Activated CD8-positive, alpha-beta memory T cell treated with anti-CD3 and anti-CD28 coated beads for 1 hour (primary cell): ENCODE measurements around the gene SMYD3.
"Not testable (repeated sequence)": the region's sequence is repeated elsewhere in the genome, so short reads cannot be mapped to it uniquely, and the experiment has no call there.

Experiments used
- DNase-seq, 2 donors: peaks; one replicate each; pipeline ENCODE4 v3.0.0-alpha.2; 2020; ENCODE audit warnings: low read depth in 1 of 2; ENCODE audit errors: extremely low read depth in 1 of 2

Gene SMYD3

DNA sequence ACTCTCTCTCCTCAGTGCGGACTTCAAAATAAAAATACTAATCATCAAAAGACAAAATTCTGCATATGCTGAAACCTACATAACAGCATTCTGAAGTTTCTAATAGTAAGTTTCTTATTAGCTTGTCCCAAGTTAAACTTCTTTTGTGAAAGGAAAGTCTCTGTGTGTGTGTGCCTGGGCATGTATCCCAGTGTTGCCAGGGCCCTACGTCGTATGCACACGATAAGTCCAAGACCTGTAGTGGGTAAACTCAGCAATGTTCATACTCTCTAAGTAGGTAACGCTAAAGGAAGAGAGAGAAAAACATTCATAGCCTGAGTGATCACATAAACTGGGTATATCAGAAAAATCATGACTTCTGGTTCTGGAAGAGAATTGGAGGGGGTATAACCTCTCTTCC is 465.7 kb downstream of the SMYD3 start:
- DNase-seq: no peak

DNA sequence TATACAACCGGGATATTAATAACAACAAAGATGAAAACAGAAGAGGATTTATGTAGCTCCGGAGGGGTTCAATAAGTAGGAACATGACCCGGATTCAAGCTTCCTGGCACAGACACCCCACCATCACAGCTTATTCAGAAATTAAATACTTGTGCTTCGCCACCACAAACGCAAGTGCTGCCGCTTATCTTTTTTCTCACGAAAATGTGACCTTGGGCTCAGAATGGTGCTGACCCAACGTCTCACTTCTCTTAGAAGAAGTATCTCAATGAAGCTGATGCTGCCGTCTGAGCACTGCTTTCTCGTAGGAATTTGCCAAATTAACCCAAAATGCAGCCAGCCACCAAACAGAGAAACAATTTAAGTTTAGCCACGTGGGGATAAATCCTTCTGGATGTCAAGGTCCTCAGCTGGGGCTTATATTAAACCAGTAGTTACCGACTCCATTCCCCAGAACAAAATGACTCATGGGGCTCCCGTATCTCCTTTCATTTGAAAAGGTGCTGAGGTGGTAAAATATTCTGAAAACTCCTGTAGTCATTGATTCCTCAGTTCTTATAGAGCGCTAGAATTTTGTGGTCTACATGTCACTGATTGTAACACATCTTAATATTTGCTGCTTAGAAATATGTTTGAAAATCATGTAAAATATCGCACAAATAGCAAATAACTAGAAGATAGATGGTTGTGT is 466.7 kb downstream of the SMYD3 start:
- DNase-seq: no peak

GRCh38 chr1:246039584-246039983 is 467.5 kb downstream of the SMYD3 start:
- DNase-seq: no peak

DNA sequence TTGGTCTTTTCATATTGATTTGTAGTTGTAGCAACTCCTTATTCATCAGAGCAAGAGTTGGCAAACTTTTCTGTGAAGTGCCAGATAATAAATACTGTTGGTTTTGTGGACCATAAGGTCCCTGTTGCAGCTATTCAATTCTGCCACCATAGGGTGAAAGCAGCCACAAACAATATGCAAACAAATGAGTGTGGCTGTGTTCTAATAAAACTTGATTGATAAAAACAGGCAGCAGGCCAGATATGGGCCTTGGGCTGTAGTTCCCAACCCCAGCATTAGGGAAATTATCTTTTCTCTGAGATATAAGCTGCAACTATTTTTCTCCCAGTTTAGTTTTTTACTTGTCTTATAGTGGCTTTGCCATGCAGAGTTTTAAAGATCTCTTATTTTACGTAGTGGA is 469.2 kb downstream of the SMYD3 start:
- no peak for DNase-seq

DNA sequence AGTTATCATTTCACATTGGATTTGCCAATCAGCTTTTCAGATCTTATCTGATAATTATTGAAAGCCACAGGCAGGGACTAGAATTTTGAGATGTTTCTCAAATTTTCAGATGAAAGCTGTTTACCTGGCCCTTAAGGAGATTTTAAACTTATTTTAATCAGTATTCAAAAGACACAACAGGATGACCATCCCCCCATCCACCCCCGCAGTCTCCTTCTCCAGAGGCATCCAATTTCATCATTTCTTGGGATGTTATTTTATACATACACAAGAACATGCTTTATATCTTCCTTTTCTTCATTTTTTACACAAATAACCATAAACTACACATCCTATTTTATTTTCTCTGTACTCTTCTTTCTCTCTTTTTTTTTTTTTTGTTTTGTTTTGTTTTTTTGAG is 470.9 kb downstream of the SMYD3 start:
- no peak for DNase-seq

- no peak for DNase-seq
Measured at GRCh38 chr1:246035060-246035541, 472.0 kb downstream of the SMYD3 start.

DNA sequence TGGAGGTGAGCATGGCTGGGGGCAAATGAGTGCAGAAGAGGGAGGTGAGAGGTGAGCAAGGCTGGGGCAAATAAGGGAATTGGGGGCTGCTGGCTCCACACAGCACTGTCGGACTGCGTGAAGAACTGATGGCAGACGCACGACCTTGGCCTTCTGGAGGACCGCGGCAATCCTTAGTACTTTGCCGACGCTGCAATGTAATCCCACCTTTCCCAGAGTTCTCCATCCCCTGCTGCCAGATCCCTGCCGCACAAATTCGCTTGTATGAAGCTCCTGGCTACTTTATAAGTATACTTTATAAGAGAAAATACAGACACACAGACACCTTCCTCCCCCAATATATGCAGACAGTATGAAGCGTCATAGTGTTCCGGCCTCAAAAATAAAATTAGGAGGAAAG is 472.4 kb downstream of the SMYD3 start:
- DNase-seq: no peak

- DNase-seq: no peak
Measured at GRCh38 chr1:246032984-246033383, 474.1 kb downstream of the SMYD3 start.

DNA sequence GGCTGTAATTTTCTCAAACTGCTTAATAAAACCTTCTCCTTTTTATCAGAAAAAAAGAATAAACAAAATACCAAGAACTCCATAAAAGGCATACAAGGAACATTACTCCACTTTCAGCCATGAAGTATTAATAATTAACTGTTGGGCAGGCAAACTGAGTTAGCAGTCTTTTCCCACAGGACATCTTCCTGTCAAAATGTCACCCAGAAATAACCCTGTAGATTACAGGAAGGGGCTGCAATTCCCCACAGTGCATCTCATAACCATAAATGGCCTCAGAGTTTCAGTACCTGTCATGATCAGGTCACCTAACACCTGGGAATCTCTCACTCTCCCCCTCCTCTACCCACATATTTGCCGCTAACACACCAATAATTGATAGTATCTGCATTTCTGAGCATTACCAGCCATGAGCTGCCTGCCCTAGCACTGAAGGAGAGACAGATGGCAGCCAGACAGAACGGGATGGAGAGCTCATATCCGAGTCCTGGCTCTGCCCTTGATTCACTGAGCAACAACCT is 475.0 kb downstream of the SMYD3 start:
- no peak for DNase-seq

- DNase-seq: no peak
Measured at GRCh38 chr1:246029616-246030015, 477.5 kb downstream of the SMYD3 start.

DNA sequence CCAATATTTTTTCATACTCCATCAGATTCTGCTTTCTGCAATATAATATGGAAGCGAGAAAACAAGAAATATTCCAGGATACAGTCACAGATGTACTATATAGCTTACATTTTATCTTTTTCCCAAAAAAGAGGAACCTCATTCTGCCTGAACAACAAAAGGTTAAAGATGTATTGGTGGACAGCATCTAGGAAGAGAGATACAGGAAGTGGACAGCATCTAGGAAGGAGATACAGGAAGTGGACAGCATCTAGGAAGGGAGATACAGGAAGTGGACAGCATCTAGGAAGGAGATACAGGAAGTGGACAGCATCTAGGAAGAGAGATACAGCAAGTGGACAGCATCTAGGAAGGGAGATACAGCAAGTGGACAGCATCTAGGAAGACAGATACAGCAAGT is 483.0 kb downstream of the SMYD3 start:
- DNase-seq: not testable (repeated sequence)

GRCh38 chr1:246020211-246020954 is 486.7 kb downstream of the SMYD3 start:
- no peak for DNase-seq

DNA sequence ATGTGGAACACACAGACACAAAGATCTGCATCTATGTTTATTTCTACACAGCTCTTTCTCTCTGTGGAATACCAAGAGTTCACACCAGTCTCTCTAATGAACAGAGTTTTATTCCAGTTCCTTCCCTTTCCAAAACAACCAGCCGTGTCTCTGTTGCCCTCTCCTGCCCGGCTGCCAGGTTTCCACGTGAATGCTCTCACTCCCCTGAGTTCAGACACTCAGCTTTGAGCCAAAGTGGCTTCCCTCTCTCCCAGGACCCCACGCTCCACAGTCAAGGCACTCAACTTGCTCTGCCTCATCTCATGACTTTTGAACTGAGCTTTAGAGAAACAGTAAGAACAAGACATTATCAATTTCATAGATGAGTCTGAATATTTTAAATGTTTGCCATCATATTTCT is 488.9 kb downstream of the SMYD3 start:
- DNase-seq: no peak

GRCh38 chr1:246012341-246012740 is 494.7 kb downstream of the SMYD3 start:
- DNase-seq: no peak

GRCh38 chr1:246010386-246010785 is 496.7 kb downstream of the SMYD3 start:
- DNase-seq: no peak

GRCh38 chr1:246008363-246008831 is 498.7 kb downstream of the SMYD3 start:
- DNase-seq: no peak

- DNase-seq: no peak
Measured at GRCh38 chr1:246005067-246005466, 502.0 kb downstream of the SMYD3 start.

DNA sequence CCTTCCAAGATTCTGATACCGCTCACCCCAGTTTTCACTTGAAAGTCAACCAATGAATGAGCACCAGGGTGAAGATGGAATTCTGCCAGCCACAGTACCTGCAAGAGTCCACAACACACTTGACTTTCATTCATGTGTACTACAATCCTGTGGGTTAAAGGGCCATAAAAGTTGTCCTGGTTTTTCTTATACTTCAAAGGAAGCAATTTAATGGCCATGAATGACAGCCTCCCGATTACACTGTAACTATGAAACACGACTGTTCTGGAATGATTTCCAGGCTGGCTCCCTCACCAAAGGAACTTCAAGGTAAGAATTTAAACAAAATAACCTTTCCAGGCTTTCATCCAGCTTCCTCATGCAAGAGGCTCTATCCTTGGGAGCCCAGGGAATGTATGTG is 502.8 kb downstream of the SMYD3 start:
- no peak for DNase-seq

DNA sequence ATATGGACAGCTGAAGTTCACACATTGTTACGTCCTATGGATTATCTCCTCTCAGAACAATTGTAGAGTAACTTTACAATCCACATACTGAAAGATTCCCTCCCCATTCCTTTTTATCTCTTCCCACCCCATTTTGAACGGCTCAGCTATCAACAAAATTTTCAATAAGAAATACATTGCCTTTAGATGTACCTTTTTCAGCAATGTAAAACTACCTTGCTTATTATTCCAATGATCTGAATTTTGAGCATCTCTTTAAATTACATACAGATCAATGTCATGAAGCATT is 503.7 kb downstream of the SMYD3 start:
- no peak for DNase-seq

- DNase-seq: peak; percentile 70 to 79
Measured at GRCh38 chr1:246002725-246003441, 504.2 kb downstream of the SMYD3 start.

DNA sequence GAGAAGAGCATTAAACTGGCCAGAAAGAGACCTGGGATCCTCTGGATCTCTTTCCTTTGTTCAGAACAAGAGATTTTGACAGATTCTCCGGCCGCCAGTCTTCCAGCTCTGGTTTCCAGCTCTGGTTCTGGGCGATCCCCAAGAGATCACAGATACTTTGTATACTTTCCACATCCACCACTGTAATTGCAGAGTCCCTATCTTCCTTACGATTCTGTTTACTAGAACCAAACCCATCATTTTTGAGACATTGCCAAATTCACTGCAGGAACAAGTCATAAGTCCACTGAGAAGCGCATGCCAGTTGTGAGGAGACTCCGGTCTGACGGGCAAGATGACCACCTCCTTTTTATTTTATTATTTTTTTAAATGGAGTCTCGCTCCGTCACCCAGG is 505.2 kb downstream of the SMYD3 start:
- no peak for DNase-seq
